ENCODE measurements around the gene PIGW.

The PIGW gene

GRCh38 chr17:36534840-36535668, at the start of gene PIGW, which contains the start of gene MYO19:
Gene PIGW, plus strand, starts transcription at chr17:36534987. Its CDS starts 2,115 bp downstream, at chr17:36537102.
Gene MYO19, minus strand, starts transcription at chr17:36534868. Its CDS starts 2,330 bp downstream, at chr17:36532538.
- peak within 1 kb of the TSS; percentile 93 for H3K4me3 ChIP-seq (ENCODE audit: low read depth, low read length)

- no peak overlapping the region for H3K4me3 ChIP-seq (ENCODE audit: low read depth, low read length)
Observed at GRCh38 chr17:36485027-36485426, 49.8 kb upstream of the PIGW start.

- peak overlapping the region; percentile 88 for H3K4me3 ChIP-seq (ENCODE audit: low read depth, low read length)
Observed at GRCh38 chr17:36485805-36486203, 49.0 kb upstream of the PIGW start.

DNA sequence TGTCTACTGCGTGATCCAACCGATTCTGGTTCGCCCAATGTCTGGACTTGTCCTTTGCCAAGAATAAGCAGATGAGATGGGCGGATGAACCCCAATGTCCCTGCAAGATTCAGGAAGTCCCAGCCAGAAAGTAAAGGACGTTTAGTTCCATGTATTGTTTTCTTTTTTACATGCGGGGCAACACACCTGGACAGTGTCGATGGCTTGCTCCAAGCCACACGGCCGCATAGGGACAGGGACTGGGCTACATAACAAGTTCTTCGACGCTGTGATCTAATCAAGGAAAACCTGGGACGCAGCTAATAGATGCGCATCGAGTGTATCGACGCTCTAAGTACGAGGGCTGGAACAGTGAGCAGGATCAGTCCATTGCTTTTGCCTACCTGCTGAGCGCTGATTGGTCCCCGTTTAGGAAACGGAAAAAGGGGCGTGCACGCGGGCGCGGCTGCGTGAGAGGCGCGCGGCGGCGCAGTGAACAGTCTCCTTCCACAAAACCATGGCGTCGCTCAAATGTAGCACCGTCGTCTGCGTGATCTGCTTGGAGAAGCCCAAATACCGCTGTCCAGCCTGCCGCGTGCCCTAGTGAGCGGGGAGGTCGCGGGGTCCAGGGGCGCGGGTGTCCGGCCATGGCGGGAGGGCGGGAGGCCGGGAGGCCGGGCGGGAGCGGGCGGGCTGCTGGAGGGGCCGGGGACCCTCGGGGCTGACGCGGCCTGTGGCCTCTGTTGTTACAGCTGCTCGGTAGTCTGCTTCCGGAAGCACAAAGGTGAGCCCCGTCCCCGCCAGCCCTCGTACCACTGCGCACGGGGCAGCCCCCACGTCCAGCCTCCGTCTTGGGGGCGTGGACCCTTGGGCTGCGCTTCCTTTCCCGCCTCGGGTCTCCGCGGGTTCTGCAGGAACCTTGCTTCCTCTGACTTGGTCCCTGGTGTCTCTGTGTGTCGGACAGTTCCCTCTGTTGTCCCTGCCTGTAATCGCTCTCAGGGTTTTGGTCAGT, 48.3 kb upstream of the PIGW start, which contains the start of gene ZNHIT3:
TSS of gene ZNHIT3 (plus strand) at position 478 of the 991 bp plus-strand sequence. CDS start at position 497, 19 bp downstream.
- H3K4me3 ChIP-seq (ENCODE audit: low read depth, low read length), result peak within 1 kb of the TSS; percentile 88

DNA sequence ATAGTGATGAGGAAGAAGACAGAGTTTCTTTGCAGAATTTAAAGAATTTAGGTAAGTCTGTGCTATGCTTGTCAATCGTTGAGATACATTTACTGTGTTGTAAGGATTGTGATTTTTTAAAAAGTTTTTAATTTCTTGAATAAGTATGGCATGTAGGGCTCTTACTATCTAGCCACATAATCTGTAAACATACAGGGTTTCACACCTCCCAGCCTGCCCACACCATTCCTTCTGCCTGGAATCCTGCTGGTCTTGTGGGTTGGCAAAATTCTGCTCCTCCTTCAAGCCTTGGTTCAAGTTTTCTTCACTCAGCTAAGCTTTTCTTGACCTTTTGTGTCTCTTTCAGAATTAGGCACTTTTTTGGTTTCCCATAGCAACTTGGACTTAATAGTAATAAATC, 40.8 kb upstream of the PIGW start:
- H3K4me3 ChIP-seq (ENCODE audit: low read depth, low read length), result no peak overlapping the region

DNA sequence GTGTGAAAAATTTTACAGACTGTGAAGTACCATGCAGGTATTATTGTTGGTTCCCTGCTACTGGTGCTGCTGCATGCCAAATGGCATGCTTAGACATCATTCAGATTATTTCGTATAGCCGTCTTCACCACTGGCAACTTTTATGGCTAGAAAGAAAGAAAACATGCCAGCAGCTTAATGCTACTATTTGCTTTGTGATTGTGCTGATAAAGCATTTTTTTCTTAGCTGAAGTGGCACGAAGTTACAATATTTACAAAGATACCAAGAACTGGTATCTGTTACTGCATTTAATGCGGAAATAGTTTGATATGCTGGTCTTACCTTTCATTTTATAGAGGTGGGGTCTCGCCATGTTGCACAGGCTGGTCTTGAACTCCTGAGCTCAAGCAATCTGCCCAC, 40.1 kb upstream of the PIGW start:
- H3K4me3 ChIP-seq (ENCODE audit: low read depth, low read length), result no peak overlapping the region

DNA sequence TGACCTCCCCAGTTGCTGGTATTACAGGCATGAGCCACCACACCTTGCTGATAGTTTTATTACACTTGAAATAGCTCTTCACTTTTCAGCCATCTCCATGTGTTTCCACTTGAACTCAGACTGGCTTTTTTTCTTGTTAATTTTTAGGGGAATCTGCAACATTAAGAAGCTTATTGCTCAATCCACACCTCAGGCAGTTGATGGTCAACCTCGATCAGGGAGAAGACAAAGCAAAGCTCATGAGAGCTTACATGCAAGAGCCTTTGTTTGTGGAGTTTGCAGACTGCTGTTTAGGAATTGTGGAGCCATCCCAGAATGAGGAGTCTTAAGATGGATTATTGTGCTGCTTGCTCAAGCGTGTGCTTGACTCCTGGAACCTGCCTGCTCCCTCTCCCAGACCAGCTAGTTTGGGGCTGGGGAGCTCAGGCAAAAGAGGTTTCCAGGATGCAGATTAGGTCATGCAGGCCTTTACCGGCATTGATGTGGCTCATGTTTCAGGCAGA, 39.7 kb upstream of the PIGW start:
- H3K4me3 ChIP-seq (ENCODE audit: low read depth, low read length), result no peak overlapping the region

GRCh38 chr17:36496018-36496789, 38.6 kb upstream of the PIGW start:
- H3K4me3 ChIP-seq (ENCODE audit: low read depth, low read length), result no peak overlapping the region

GRCh38 chr17:36498155-36498554, 36.6 kb upstream of the PIGW start:
- no peak overlapping the region for H3K4me3 ChIP-seq (ENCODE audit: low read depth, low read length)

GRCh38 chr17:36498560-36499300, 36.1 kb upstream of the PIGW start:
- no peak overlapping the region for H3K4me3 ChIP-seq (ENCODE audit: low read depth, low read length)

DNA sequence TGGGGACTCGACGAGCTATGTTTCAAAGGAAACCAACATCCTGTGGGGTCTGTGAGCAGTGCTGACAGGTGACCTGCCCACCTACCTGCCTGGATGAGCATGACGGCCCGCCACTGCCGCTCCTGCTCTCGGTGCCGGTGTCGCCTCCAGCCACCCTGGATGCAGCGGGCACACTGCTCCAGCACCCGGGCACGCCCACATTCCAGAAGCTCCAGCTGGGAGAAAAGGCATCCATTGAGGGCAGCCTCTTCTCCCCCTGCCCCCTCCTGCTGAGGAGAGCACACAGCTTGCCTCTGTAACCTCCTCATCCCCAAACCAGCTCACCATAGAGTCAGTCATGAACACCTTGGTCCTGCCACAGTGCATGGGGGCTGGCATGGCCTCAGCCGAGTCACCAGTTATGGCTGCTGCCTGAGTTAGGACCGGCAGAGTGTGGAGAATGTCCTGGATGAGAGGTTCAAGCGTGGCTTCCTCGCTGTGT, 34.0 kb upstream of the PIGW start:
- H3K4me3 ChIP-seq (ENCODE audit: low read depth, low read length), result no peak overlapping the region

DNA sequence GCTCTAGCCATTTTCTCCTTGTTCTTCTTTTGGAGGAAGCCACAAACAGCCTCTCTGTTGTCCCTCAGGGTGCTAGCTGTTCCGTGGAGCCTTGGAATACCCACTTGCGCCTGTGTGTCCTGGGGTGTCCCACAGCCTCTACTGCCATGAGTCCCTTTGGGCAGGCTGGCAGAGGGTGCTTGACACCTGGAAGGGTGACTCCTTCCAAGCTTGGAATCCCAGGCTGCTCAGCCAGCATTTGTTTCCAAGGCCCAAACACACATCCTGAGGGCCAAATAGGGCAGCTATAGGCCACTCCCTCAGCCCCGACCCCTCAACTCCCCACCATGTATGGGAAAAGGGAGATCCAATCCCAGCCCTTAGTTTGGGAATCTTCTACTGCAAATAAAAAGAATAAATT, 33.4 kb upstream of the PIGW start:
- no peak overlapping the region for H3K4me3 ChIP-seq (ENCODE audit: low read depth, low read length)

- no peak overlapping the region for H3K4me3 ChIP-seq (ENCODE audit: low read depth, low read length)
Observed at GRCh38 chr17:36501963-36502362, 32.8 kb upstream of the PIGW start.

GRCh38 chr17:36503456-36504155, 31.2 kb upstream of the PIGW start:
- H3K4me3 ChIP-seq (ENCODE audit: low read depth, low read length), result no peak overlapping the region

DNA sequence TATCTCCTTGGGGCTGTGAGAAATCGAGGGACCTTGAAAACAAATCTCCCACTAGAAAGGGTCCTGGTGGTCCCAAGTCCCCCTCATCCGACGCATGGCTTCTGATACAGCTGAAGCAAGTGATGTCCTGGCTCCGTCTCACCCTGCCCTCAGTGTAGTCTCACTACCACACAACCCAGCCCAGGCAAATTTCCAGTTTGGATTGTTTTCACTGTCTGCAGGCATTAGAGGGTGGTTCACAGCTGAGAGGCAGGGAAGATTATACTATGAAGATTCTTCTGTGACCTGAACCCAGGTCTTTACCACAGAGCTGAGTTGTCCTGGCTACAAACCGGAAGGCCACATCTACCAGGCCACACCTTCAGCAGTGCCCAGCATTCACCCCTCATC, 30.6 kb upstream of the PIGW start:
- H3K4me3 ChIP-seq (ENCODE audit: low read depth, low read length), result no peak overlapping the region

GRCh38 chr17:36505171-36505570, 29.6 kb upstream of the PIGW start:
- H3K4me3 ChIP-seq (ENCODE audit: low read depth, low read length), result no peak overlapping the region

DNA sequence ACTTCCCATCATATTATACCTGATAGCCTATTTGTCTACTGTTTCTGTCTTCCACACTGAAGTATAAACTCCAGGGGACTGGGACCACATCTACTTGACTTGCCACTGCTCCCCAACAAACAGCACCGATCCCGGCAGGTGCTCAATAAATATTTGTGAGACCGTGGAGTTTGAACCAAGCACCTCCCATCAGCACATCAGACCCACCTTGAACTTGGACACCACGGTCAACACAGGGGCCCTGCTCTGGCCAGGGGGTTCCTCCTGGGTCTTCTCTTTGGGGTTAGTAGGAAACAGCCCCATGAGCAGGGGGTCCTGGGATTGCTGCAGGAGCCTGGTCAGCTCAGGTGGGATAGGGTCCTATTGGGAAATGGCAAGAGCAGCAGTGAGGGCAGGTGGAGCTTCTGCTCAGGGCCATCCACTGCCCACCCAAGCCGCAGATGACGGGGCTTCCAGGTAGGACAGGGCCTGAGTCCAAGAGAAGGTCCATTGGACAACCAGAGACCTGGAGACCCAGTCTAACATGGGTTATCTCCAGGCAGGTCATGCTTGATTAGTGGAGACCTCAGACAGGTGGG, 28.4 kb upstream of the PIGW start:
- no peak overlapping the region for H3K4me3 ChIP-seq (ENCODE audit: low read depth, low read length)

DNA sequence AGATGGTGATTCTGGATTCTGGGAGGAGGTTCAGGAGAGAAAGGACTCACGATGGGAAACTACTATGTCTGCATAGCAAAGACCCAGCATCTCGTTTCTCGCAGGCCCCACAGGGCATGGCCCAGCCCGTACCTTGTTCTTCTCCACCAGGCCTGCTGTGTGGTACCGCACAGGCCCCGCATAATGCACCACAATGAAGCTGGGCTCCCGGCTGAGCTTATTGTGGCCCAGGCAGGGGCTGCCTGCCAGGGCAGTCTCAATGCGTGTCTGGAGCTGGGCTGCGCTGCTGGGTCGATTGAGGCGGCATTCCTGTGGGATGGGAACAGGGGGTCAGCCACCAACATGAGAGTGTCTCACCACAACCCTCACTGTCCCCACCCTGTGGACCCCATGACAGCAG, 28.0 kb upstream of the PIGW start:
- no peak overlapping the region for H3K4me3 ChIP-seq (ENCODE audit: low read depth, low read length)

DNA sequence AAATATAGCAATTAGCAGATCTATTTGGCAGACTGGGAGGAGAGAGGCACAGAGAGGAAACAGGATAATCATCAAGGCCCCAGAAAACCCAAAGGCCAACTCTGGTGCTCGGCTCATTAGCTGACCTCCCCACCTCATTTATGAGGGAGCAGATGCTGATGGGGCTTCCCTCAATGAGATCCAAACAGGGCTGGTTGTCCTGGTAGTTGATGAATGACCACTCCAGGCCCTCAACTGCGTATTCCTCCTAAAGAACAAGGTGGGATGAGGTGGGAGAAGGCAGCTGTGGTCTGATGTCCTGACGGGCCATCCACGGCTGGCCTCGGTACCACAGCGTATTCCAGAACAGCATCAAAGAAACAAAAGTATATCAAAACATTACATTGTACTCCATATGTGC, 27.5 kb upstream of the PIGW start:
- H3K4me3 ChIP-seq (ENCODE audit: low read depth, low read length), result no peak overlapping the region

Measured in iPS-11a (cell line).